OCI-LY7 (cell line): ENCODE measurements around the gene DNM3.

ENCODE experiments used
- CTCF ChIP-seq: fragments of 200-600 bp; sonication (generic); conservative IDR thresholded peaks from 2 replicates; pipeline ENCODE4 v1.5.1; 2014; ENCODE audit warnings: mild to moderate bottlenecking, antibody characterized with exemption, low read length, moderate library complexity, mixed read lengths
- EZH2phosphoT487 ChIP-seq: fragments of 200-600 bp; sonication (generic); IDR thresholded peaks from 2 replicates; pipeline ENCODE4 v1.6.1; 2018; ENCODE audit warnings: low read depth, borderline replicate concordance, mild to moderate bottlenecking, mixed run types, antibody characterized with exemption, low read length, moderate library complexity, mixed read lengths

- TF ChIP-seq CTCF: no peak
- TF ChIP-seq EZH2phosphoT487: no peak
Measured at GRCh38 chr1:171793636-171794035, 47.7 kb upstream of the DNM3 start.
